OCI-LY1 (cell line): Measurements from ENCODE around the gene POLE.

Experiments used
- H2AFZ ChIP-seq: fragments of 200-600 bp; sonication (generic), shearing (Covaris generic); 2 replicates; pipeline ENCODE4 v1.6.0; 2014; ENCODE audit warnings: antibody characterized with exemption, mild to moderate bottlenecking, low read length
- H3F3A ChIP-seq: fragments of 200-600 bp; sonication (generic), shearing (Covaris generic); 2 replicates; pipeline ENCODE4 v1.6.0; 2014; ENCODE audit warnings: mild to moderate bottlenecking, antibody characterized with exemption, low read length, moderate library complexity; ENCODE audit not compliant: insufficient read depth
- H3K27ac ChIP-seq: fragments of 200-600 bp; sonication (generic); 2 replicates; pipeline ENCODE4 v1.5.1; 2014; ENCODE audit warnings: low read length, mixed run types, mild to moderate bottlenecking, low read depth; ENCODE audit not compliant: poor library complexity, severe bottlenecking
- H3K27me3 ChIP-seq: fragments of 200-600 bp; sonication (generic); 2 replicates; pipeline ENCODE4 v1.6.0; 2014; ENCODE audit warnings: antibody characterized with exemption, mild to moderate bottlenecking, low read length, moderate library complexity; ENCODE audit not compliant: insufficient read depth
- H3K36me3 ChIP-seq: fragments of 200-600 bp; sonication (generic); 2 replicates; pipeline ENCODE4 v1.6.1; 2014; ENCODE audit warnings: mild to moderate bottlenecking, antibody characterized with exemption, low read length, moderate library complexity, mixed read lengths; ENCODE audit not compliant: insufficient read depth
- H3K4me1 ChIP-seq: fragments of 200-600 bp; sonication (generic); 2 replicates; pipeline ENCODE4 v1.5.1; 2014; ENCODE audit warnings: mild to moderate bottlenecking, low read length, moderate library complexity; ENCODE audit not compliant: insufficient read depth, severe bottlenecking
- H3K4me2 ChIP-seq: fragments of 200-600 bp; sonication (generic), shearing (Covaris generic); 2 replicates; pipeline ENCODE4 v1.6.1; 2014; ENCODE audit warnings: low read length
- H3K4me3 ChIP-seq: fragments of 200-600 bp; sonication (generic); 2 replicates; pipeline ENCODE4 v1.5.1; 2014; ENCODE audit warnings: low read length, low read depth, mild to moderate bottlenecking, mixed read lengths; ENCODE audit not compliant: poor library complexity, severe bottlenecking
- H3K79me2 ChIP-seq: fragments of 200-600 bp; shearing (Covaris generic); 2 replicates; pipeline ENCODE4 v1.6.1; 2016; ENCODE audit warnings: mixed run types, low read length, mixed read lengths; ENCODE audit not compliant: insufficient read depth
- H3K9ac ChIP-seq: fragments of 200-600 bp; sonication (generic), shearing (Covaris generic); 2 replicates; pipeline ENCODE4 v1.6.1; 2014; ENCODE audit warnings: mild to moderate bottlenecking, low read length, mixed read lengths
- H3K9me2 ChIP-seq: fragments of 200-600 bp; sonication (generic), shearing (Covaris generic); 2 replicates; pipeline ENCODE4 v1.6.1; 2014; ENCODE audit warnings: low read depth, mild to moderate bottlenecking, low read length, mixed read lengths
- H3K9me3 ChIP-seq: fragments of 200-600 bp; shearing (Covaris generic); 2 replicates; pipeline ENCODE4 v1.6.1; 2014; ENCODE audit warnings: low read length, mixed read lengths
- H4K20me1 ChIP-seq: fragments of 200-600 bp; sonication (generic), shearing (Covaris generic); 2 replicates; pipeline ENCODE4 v1.6.0; 2016; ENCODE audit warnings: mild to moderate bottlenecking, low read length; ENCODE audit not compliant: insufficient read depth
- CTCF ChIP-seq: fragments of 200-600 bp; sonication (generic), shearing (Covaris generic); IDR thresholded peaks from 2 replicates; pipeline ENCODE4 v1.5.1; 2017; ENCODE audit warnings: mild to moderate bottlenecking, antibody characterized with exemption, low read length, moderate library complexity, mixed read lengths
- EZH2 ChIP-seq: fragments of 200-600 bp; sonication (generic), shearing (Covaris generic); IDR thresholded peaks from 2 replicates; pipeline ENCODE4 v1.8.0; 2017; ENCODE audit warnings: borderline replicate concordance, mixed run types, mild to moderate bottlenecking, antibody characterized with exemption, low read length, moderate library complexity, mixed read lengths

POLE gene

GRCh38 chr12:132653567-132654290 is 33.4 kb downstream of the POLE start:
- Histone ChIP-seq H3K27ac (no peak overlapping the region), H3K36me3 (peaks cover 97% of the 10 kb centered on the region), H2AFZ (no peak overlapping the region), H3K9ac (no peak overlapping the region), H3K9me2 (no peaks in the 10 kb centered on the region), H3K4me1 (no peaks in the 10 kb centered on the region), H3F3A (no peaks in the 10 kb centered on the region), H4K20me1 (no peaks in the 10 kb centered on the region), H3K9me3 (no peaks in the 10 kb centered on the region), H3K79me2 (no peaks in the 10 kb centered on the region), H3K27me3 (no peaks in the 10 kb centered on the region), H3K4me3 (no peak overlapping the region), H3K4me2 (no peak overlapping the region)
- TF ChIP-seq EZH2 (no peak), CTCF (no peak)

- H3K9me3 ChIP-seq, result no peaks in the 10 kb centered on the region
- H3K27ac ChIP-seq, result no peak overlapping the region
- H3K4me1 ChIP-seq, result no peaks in the 10 kb centered on the region
- no peak overlapping the region for H3K4me2 ChIP-seq
- TF ChIP-seq CTCF, result no peak
- no peak for TF ChIP-seq EZH2
- no peaks in the 10 kb centered on the region for H3K79me2 ChIP-seq
- no peaks in the 10 kb centered on the region for H3K27me3 ChIP-seq
- no peak overlapping the region for H2AFZ ChIP-seq
- no peaks in the 10 kb centered on the region for H3K9me2 ChIP-seq
- H3K4me3 ChIP-seq, result no peak overlapping the region
- H3K9ac ChIP-seq, result no peak overlapping the region
- peaks cover 96% of the 10 kb centered on the region for H3K36me3 ChIP-seq
- H4K20me1 ChIP-seq, result no peaks in the 10 kb centered on the region
- H3F3A ChIP-seq, result no peaks in the 10 kb centered on the region
Measured at GRCh38 chr12:132651444-132652100, 35.6 kb downstream of the POLE start.

- no peaks in the 10 kb centered on the region for H3K79me2 ChIP-seq
- H4K20me1 ChIP-seq, result no peaks in the 10 kb centered on the region
- no peak overlapping the region for H2AFZ ChIP-seq
- peaks cover 92% of the 10 kb centered on the region for H3K36me3 ChIP-seq
- no peaks in the 10 kb centered on the region for H3K27me3 ChIP-seq
- H3K4me1 ChIP-seq, result no peaks in the 10 kb centered on the region
- H3K27ac ChIP-seq, result no peak overlapping the region
- no peaks in the 10 kb centered on the region for H3K9me3 ChIP-seq
- H3K4me3 ChIP-seq, result no peak overlapping the region
- H3K9ac ChIP-seq, result no peak overlapping the region
- TF ChIP-seq EZH2 (no peak), CTCF (no peak)
- H3K4me2 ChIP-seq, result no peak overlapping the region
- no peaks in the 10 kb centered on the region for H3K9me2 ChIP-seq
- H3F3A ChIP-seq, result no peaks in the 10 kb centered on the region
Measured at GRCh38 chr12:132649226-132649945, 37.8 kb downstream of the POLE start.
